ENCODE results near the gene SH3RF1.
"Not testable (repeated sequence)": the region's sequence is repeated elsewhere in the genome, so short reads cannot be mapped to it uniquely, and the experiment has no call there.

The SH3RF1 gene

DNA sequence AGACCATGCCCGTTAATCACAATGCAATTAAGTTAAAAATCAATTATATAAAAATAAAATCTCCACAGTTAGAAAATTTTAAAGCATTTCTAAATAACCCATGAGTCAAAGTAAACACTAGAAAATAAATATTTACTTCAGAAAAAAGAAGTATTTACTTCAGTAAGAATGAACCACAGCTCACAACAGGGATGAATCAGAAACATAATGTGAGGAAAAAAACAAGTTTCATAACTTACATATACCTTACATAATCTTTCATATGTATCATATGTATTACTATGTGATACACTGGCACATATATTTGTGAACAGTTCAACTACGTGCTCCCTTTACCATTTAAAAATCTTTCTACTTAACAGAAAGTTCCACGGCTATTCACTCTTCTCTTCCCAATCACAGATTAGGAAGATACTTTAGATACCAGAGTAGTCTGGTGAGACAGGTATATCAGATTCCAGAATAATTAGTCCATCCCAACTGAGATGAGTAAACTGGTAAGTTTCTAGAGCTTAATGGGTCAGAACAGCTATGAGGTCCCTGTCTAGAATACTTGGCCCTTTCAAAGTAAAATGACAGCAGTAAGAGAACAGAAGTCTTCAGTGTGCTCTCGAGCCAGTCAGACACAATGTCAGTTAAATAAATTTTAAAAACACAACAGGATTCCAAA is 70.3 kb downstream of the SH3RF1 start:
- no peak for DNase-seq (ENCODE audit: low read depth)

DNA sequence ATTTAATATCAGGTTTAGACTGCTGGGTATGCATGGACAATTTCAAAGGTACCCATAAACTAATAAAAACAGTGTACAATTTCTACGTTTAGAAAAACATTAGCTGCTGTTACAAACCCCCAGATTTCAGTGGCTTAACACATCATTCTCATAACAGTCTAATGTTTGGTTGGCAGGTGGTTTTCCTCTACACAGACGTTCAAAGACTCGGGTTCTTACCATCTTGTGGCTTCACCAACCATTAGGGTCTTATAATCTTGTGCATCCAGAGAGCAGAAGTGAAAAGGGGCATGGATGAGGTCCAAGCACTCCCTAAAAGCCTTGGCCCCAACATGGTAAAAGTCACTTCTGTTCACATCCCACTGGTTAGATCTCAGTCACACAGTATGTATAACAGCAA is 71.6 kb downstream of the SH3RF1 start:
- no peak for DNase-seq (ENCODE audit: low read depth)

- DNase-seq (ENCODE audit: low read depth) = no peak
Observed at GRCh38 chr4:169198167-169198566, 72.6 kb downstream of the SH3RF1 start.

- not testable (repeated sequence) for DNase-seq (ENCODE audit: low read depth)
Observed at GRCh38 chr4:169197206-169197605, 73.5 kb downstream of the SH3RF1 start.

- no peak for DNase-seq (ENCODE audit: low read depth)
Observed at GRCh38 chr4:169195032-169195431, 75.7 kb downstream of the SH3RF1 start.

GRCh38 chr4:169189968-169190367 is 80.8 kb downstream of the SH3RF1 start:
- DNase-seq (ENCODE audit: low read depth) = not testable (repeated sequence)

DNA sequence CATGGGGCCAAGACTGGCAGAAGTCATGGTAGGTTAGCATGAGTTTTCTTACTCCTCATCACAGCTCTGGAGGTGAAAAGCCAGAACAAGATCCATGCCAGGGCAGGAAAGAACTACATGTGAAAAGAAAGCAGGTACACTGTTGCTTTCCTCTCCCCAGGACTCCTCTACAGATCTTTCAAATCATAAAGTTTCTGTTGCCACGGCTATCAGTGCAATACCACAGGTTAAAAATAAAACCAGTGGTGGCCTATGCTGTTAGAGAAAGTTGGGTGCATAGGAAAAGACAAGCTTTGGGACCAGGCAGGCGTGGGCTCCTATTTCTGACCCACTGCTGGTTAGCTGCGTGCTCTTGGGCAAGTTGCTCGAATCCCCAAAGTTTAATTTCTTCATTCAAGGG is 81.4 kb downstream of the SH3RF1 start:
- DNase-seq (ENCODE audit: low read depth) = no peak

- DNase-seq (ENCODE audit: low read depth) = no peak
Observed at GRCh38 chr4:169188204-169188603, 82.6 kb downstream of the SH3RF1 start.

GRCh38 chr4:169185133-169185956 is 85.4 kb downstream of the SH3RF1 start:
- DNase-seq (ENCODE audit: low read depth) = no peak

- DNase-seq (ENCODE audit: low read depth) = no peak
Observed at GRCh38 chr4:169184686-169185085, 86.1 kb downstream of the SH3RF1 start.

DNA sequence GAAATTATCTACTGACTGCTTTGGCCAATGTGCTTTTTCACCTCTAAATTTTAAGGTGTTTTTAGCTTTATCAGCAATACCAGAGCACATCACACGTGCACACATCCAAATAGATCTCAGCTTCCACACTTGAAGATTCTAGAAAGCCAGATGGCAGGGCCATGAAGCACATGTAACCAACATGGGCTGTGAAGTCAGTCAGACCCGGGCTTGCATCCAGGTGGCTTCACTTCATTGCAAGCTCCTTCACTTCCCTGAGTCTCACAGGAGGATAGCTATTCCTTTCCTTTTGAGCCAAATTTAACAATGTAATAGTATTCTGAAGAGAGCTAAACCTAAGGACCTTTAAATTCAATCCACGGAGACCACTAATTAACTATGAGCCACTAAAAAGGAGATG is 86.5 kb downstream of the SH3RF1 start:
- DNase-seq (ENCODE audit: low read depth) = no peak

DNA sequence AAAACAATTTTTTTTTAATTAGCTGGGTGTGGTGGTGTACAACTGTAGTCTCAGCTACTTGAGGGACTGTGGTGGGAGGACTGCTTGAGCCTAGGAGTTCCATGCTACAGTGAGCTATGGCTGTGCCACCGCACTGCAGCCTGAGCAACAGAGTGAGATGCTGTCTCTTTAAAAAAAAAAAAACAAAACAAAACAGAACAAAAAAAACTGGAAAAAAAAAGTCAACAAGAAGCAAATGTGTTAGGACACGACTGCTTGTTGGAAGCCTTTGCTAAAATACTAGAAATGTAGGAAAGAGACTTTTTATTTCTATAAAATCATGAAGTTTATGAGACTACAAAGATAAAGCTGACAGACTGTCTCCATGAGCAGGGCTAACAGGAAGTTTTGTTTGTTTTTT is 87.2 kb downstream of the SH3RF1 start:
- no peak for DNase-seq (ENCODE audit: low read depth)

- DNase-seq (ENCODE audit: low read depth) = no peak
Observed at GRCh38 chr4:169179609-169180521, 90.9 kb downstream of the SH3RF1 start.

DNA sequence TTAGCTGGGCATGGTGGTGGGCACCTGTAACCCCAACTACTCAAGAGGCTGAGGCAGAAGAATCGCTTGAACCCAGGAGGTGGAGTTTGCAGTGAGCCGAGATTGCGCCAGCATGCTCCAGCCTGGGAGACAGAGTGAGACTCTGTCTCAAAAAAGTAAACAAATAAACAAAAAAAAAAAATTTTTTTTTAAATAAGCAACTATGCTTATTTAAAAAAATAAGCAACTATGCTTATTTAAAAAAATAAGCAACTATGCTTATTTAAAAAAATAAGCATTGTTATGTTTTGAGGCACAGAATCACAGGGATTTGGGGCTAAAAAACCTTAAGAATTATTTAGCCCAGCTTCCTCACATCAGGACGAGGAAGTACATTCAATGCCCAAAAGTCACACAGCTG is 92.7 kb downstream of the SH3RF1 start:
- DNase-seq (ENCODE audit: low read depth) = not testable (repeated sequence)

- DNase-seq (ENCODE audit: low read depth) = no peak
Observed at GRCh38 chr4:169175476-169175875, 95.3 kb downstream of the SH3RF1 start.

GRCh38 chr4:169175035-169175434 is 95.7 kb downstream of the SH3RF1 start:
- DNase-seq (ENCODE audit: low read depth) = no peak

DNA sequence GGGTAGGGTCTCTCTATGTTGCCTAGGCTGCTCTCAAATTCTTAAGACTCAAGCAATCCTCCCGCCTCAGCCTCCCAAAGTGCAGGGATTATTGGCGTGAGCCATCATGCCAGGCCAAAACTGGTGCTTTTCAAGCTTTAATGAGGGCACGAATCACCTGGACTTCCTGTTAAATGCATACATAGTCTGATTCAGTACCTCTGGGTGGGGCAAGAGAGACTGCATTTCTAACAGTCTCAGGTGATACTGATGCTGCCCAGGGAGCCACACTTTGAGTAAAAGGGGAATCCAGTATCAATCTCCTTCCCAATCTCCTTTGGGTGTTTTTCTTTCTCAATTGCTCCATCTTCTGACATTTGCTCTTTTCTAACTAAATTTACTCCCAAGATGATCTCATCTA is 96.5 kb downstream of the SH3RF1 start:
- no peak for DNase-seq (ENCODE audit: low read depth)

DNA sequence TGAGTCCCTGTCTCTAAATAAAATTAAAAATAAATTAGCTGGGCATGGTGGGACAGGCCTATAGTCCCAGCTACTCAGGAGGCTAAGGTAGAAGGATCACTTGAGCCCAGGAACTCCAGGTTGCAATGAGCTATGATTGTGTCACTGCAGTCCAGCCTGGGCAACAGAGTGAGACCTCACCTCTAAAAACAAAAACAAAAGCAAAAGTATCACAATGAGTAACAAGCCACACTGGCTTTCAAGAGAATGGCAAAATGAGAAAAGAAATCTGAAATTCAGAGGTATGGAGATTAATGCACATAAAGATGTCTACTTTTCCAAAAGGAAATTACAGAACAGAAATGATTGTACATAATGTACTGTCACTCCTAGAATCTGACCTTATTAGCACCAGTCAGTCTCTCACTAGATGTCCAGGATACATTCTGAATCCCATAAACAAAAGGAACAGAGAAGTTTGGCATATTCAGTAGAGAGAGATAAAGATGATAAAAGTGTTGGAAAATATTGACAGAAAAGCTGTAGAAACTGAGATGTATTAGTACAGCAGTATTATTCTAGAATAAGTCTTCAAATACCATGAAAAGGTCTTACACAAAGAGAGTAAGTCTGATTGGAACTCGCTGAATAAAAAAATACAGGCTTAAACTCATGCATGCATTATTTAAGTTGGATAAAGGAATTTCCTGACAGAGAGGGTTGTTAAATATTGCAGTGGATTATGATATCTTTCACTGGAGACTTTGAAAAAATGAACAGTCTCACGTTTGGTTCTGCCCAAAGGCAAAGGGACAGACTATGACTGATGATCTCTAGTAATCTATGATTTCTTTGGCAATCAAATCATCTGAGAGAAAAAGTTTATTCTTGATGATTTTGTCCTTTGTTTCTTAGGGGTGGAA is 102.5 kb downstream of the SH3RF1 start:
- DNase-seq (ENCODE audit: low read depth) = no peak

- no peak for DNase-seq (ENCODE audit: low read depth)
Observed at GRCh38 chr4:169164669-169165415, 105.9 kb downstream of the SH3RF1 start.

- no peak for DNase-seq (ENCODE audit: low read depth)
Observed at GRCh38 chr4:169163947-169164668, 106.6 kb downstream of the SH3RF1 start.
